ENCODE results near the gene MAML2.
A peak's percentile ranks its signal among the peaks of the same experiment; 100 is the strongest.

Gene MAML2

GRCh38 chr11:96341211-96342013 lies 1.6 kb downstream of the MAML2 start:
- in situ Hi-C loops (cut with MboI; ENCODE audit: low pct_unique_long_range_greater_than_20kb, low sequenced_read_pairs) = no loop called here
- DNase-seq = peak; percentile 17

GRCh38 chr11:96340555-96340885 lies 2.5 kb downstream of the MAML2 start:
- in situ Hi-C loops (cut with MboI; ENCODE audit: low pct_unique_long_range_greater_than_20kb, low sequenced_read_pairs) = no loop called here
- DNase-seq = no peak

GRCh38 chr11:96339706-96340554 lies 3.1 kb downstream of the MAML2 start:
- no peak for DNase-seq
- in situ Hi-C loops (cut with MboI; ENCODE audit: low pct_unique_long_range_greater_than_20kb, low sequenced_read_pairs) = no loop called here

GRCh38 chr11:96338910-96339705 lies 3.9 kb downstream of the MAML2 start:
- in situ Hi-C loops (cut with MboI; ENCODE audit: low pct_unique_long_range_greater_than_20kb, low sequenced_read_pairs) = no loop called here
- DNase-seq = peak; percentile 77

GRCh38 chr11:96337541-96338431 lies 5.2 kb downstream of the MAML2 start:
- in situ Hi-C loops (cut with MboI; ENCODE audit: low pct_unique_long_range_greater_than_20kb, low sequenced_read_pairs) = no loop called here
- no peak for DNase-seq

- in situ Hi-C loops (cut with MboI; ENCODE audit: low pct_unique_long_range_greater_than_20kb, low sequenced_read_pairs) = no loop called here
- peak; percentile 23 for DNase-seq
Measured at GRCh38 chr11:96335388-96335787, 7.6 kb downstream of the MAML2 start.

- in situ Hi-C loops (cut with MboI; ENCODE audit: low pct_unique_long_range_greater_than_20kb, low sequenced_read_pairs) = no loop called here
- no peak for DNase-seq
Measured at GRCh38 chr11:96334219-96334618, 8.8 kb downstream of the MAML2 start.

- DNase-seq = no peak
- in situ Hi-C loops (cut with MboI; ENCODE audit: low pct_unique_long_range_greater_than_20kb, low sequenced_read_pairs) = no loop called here
Measured at GRCh38 chr11:96333191-96333719, 9.7 kb downstream of the MAML2 start.

- in situ Hi-C loops (cut with MboI; ENCODE audit: low pct_unique_long_range_greater_than_20kb, low sequenced_read_pairs) = no loop called here
Measured at GRCh38 chr11:96332126-96332771, 10.7 kb downstream of the MAML2 start.

GRCh38 chr11:96331699-96332116 lies 11.3 kb downstream of the MAML2 start:
- DNase-seq = no peak
- in situ Hi-C loops (cut with MboI; ENCODE audit: low pct_unique_long_range_greater_than_20kb, low sequenced_read_pairs) = no loop called here

More at GRCh38 chr11:96332126-96332771, 10.7 kb downstream of the MAML2 start:
- no peak for DNase-seq

GRCh38 chr11:96330511-96330859 lies 12.5 kb downstream of the MAML2 start:
- in situ Hi-C loops (cut with MboI; ENCODE audit: low pct_unique_long_range_greater_than_20kb, low sequenced_read_pairs) = no loop called here
- no peak for DNase-seq

- in situ Hi-C loops (cut with MboI; ENCODE audit: low pct_unique_long_range_greater_than_20kb, low sequenced_read_pairs) = no loop called here
- no peak for DNase-seq
Measured at GRCh38 chr11:96329855-96330510, 13.0 kb downstream of the MAML2 start.

GRCh38 chr11:96329419-96329818 lies 13.6 kb downstream of the MAML2 start:
- DNase-seq = no peak
- in situ Hi-C loops (cut with MboI; ENCODE audit: low pct_unique_long_range_greater_than_20kb, low sequenced_read_pairs) = no loop called here

GRCh38 chr11:96328395-96329010 lies 14.5 kb downstream of the MAML2 start:
- in situ Hi-C loops (cut with MboI; ENCODE audit: low pct_unique_long_range_greater_than_20kb, low sequenced_read_pairs) = no loop called here
- DNase-seq = no peak

- in situ Hi-C loops (cut with MboI; ENCODE audit: low pct_unique_long_range_greater_than_20kb, low sequenced_read_pairs) = no loop called here
- no peak for DNase-seq
Measured at GRCh38 chr11:96326959-96327358, 16.0 kb downstream of the MAML2 start.

- in situ Hi-C loops (cut with MboI; ENCODE audit: low pct_unique_long_range_greater_than_20kb, low sequenced_read_pairs) = no loop called here
- no peak for DNase-seq
Measured at GRCh38 chr11:96324912-96325311, 18.1 kb downstream of the MAML2 start.

GRCh38 chr11:96323642-96323985 lies 19.4 kb downstream of the MAML2 start:
- DNase-seq = no peak
- in situ Hi-C loops (cut with MboI; ENCODE audit: low pct_unique_long_range_greater_than_20kb, low sequenced_read_pairs) = no loop called here

Data from KBM-7 (cell line).